ENCODE data around the gene NRIP1.

GRCh38 chr21:15088488-15088887, 23.7 kb upstream of the NRIP1 start:
- TF ChIP-seq EZH2 (IDR thresholded peaks at IDR 0.05; ENCODE audit: borderline replicate concordance, low read depth, low read length, severe bottlenecking) (no peak), CTCF (IDR thresholded peaks at IDR 0.05; ENCODE audit: extremely low read depth in 1 of 2, insufficient read depth in 1 of 2, low read depth in 1 of 2, low read length in 2 of 2) (no peak), POLR2A (IDR thresholded peaks at IDR 0.05; ENCODE audit: low read depth, low read length) (no peak), POLR2AphosphoS5 (IDR thresholded peaks at IDR 0.05; ENCODE audit: insufficient read depth, low read depth, low read length) (no peak), FOS (IDR thresholded peaks at IDR 0.05; ENCODE audit: borderline replicate concordance, insufficient read depth, low read length) (no peak), MAX (IDR thresholded peaks at IDR 0.05; ENCODE audit: insufficient read depth, insufficient read length) (no peak), MYC (IDR thresholded peaks at IDR 0.05; ENCODE audit: low read depth, low read length) (no peak), JUN (IDR thresholded peaks at IDR 0.05; ENCODE audit: borderline replicate concordance, insufficient read depth, insufficient read length, low read depth) (no peak)

Measured in endothelial cell of umbilical vein (primary cell).